Stimulated activated CD4-positive, alpha-beta T cell treated with anti-CD3 and anti-CD28 coated beads, Interleukin-4, amount 100 ng/mL, for 48 hours (primary cell): Measurements from ENCODE around the gene CENPK.
"Not testable (repeated sequence)": the region's sequence is repeated elsewhere in the genome, so short reads cannot be mapped to it uniquely, and the experiment has no call there.

Source experiments
- DNase-seq, 2 donors: peaks; one replicate each; pipeline ENCODE4 v3.0.0-alpha.2; 2020; ENCODE audit warnings: low read depth in 2 of 2

The CENPK gene

DNA sequence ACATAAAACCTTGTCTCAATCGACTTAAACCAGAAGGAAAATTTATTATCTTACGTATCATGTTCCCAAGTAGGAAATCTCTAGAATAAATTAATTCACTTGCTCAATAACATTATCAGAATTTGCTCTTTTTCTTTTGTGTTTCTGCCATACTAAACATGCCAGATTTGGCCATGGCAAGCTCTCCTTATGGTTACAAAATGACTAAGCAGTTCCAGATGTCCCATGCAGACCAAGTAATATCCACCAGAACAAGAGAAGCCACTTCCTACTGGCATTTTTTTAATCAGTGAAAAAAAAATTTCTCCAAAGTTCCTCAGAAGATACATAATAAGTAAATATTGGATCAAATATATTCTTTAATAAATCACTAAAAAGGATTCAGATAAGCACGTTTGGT is 56.0 kb downstream of the CENPK start:
- DNase-seq: no peak

DNA sequence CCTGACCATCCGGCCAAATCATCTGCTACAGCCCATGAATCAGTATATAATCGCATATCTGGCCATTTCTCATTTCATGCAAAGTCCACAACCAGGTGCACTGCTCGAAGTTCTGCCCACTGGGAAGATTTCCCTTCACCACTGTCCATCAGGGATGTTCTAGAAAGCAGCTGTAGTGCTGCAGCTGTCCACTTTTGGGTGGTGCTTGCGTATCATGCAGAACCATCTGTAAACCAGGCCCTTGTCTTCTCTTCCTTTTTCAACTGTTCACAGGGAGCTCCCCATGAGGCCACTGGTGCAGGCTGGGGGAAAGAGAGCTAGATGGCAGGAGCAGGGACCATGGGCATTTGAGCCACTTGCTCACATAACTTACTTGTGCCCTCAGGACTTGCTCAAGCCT is 73.8 kb downstream of the CENPK start:
- no peak for DNase-seq

DNA sequence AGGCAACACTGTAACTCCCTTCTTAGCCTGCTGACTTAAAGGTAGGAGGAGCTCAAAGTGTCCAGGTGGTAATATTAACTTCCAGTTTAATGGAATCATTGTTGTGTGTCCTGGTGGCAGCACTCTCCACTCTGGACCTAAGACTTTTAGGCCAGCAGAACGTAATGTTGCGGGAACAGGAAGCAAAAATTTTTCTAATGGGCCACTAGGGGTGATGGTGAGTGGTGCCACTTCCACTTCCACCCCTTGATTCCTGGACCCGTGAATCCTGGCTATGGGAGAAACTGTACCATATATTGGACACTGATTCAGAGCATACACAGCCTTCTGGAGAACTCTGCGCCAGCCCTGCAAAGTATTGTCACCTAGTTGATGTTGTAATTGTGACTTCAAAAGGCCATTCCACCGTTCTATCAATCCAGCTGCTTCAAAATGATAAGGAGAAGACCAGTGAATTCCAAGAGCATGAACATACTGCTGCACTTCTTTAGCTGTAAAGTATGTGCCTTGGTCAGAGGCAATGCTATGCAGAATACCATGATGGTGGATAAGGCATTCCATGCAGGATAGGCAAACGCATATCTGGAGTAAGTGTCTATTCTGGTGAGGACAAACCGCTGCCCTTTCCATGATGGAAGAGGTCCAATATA is 74.8 kb downstream of the CENPK start:
- DNase-seq: not testable (repeated sequence)

DNA sequence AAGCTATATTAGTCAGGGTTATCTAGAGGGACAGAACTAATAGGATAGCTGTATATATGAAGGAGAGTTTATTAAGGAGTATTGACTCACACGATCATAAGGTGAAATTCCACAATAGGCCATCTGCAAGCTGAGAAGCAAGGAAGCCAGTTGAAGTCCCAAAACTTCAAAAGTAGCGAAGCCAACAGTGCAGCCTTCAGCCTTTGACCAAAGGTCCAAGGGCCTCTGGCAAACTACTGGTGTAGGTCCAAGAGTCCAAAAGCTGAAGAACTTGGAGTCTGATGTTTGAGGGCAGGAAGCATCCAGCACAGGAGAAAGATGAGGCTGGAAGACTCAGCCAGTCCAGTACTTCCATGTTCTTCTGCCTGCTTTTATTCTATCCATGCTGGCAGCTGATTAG is 76.2 kb downstream of the CENPK start:
- DNase-seq: not testable (repeated sequence)

DNA sequence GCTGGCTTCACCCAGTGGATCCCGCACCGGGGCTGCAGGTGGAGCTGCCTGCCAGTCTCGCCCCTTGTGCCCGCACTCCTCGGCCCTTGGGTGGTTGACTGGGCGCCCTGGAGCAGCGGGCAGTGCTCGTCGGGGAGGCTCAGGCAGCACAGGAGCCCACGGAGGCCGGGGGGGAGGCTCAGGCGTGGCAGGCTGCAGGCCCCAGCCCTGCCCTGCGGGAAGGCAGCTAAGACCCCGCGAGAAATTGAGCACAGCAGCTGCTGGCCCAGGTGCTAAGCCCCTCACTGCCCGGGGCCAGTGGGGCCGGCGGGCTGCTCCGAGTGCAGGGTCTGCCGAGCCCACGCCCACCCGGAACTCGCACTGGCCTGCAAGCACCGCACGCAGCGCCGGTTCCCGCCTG is 77.6 kb downstream of the CENPK start:
- no peak for DNase-seq

DNA sequence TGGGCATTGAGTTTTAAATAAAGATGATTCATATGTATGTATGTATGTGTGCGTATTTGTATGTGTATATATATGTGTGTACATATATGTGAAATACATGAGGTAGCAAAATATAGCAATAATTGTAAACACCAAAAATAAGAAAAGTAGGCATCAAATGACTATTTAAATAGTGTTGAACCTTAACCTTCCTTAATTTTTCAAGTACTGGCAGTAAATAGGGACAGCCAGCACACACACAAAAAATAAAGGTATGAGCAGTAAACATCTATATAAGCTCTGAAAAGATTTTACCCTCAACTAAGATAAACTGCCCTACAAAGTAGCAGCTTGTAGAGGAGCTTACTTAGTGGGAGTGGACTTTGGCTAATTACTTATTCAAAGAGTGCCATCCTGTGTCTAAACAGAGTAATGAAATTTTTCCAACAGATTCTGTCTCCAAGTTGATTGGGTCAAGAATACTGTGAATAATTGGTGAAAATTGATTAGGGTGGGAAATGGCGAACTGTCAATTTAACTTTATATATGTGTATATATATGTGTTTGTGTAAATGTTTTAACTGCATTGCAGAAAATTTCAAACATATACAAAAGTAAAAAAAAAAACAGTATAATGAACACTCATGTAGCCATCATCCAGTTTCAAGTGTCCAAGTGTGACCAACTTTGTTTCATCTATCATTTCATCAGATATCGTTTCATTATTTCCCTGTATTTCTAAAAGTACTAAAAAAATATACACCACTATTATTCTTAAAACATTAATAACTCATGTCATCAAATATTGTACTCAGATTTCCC is 79.2 kb downstream of the CENPK start:
- DNase-seq: no peak

DNA sequence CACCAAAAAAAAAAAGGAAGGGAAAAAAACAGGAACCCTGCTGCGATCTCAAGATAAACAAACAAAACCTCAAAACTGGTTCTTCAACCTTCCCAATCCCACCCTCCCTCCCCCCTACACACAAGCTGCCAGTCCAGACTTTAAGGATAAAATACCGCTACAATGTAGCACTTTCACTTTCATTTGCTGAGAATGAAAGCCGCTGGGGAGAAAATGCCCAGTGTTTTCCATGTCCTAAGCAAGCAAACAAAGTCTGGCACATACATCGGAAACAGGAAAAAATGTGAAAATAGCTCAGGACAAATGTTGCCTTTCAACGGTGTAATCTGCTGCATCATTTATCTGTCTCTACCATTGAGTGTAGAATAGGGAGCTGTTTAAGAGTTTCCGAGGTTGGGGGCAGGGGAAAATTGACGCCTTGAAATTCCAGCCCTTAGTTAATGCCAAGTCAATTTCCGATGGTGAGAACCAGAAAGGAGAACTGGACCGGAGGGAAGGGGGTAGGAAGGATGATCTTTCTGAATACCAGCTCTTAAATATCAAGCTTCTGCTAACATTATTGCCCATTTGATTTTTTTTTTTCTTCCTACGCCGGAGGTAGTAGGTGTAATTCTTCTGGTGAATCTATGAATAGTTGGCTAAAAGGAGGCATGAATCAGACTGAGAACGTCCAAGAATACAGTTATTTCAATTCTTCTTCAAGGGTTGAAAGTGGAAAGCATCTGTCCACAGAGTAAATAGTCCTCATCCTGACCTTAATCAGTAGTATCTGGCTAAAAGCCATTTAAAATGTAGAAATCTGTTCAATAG is 80.0 kb downstream of the CENPK start:
- no peak for DNase-seq

DNA sequence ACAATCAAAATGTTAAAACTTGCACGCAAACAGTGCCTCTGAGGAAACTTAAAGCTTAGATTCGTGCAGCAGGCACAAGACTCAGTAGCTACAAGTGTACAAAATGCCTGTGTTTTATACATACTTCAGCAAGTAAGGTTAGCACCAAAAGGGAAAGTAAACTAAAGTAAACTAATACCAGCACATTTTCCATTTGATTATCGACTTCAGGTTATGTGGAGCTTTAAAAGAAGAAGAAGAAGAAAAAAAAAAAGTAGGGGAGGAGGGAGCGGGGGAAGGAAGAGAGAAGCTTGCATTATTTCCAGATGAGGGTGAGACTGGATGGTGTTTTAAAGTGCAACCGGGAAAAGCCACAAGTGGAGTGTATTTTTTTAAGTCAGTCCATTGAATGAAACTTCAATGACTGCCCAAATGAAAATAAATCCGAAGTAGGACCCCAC is 80.7 kb downstream of the CENPK start:
- no peak for DNase-seq

DNA sequence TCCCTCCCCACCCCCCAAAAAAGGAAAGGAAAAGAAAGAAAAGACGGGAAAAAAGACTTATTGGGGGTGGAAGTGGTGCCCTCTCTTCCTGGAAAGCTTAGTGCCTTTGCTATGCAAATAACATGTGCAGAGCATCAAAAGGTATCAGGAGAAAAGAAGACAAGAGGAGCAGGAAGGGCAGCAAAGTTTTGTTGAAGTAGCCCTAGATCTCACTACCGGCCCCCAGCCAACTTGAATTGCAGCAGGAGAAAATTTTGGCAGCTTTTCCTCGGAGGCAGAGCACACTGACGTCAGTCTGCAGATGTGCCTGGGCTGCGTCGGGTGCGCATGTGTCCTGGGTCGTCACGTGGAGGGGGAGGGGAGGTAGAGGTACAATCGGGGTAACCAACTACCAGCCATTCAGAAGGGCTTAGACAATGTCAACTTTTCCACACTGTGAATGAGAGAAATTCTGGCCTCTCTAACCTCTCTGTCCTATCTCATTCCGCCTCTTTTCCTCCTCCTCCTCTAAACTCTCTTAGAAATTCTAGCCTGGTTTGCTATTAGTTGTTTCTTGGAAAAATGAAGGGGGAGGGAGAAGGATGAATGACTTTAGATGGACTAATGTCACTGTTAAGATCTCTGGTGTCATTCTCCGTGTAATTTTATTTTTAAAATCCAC is 81.2 kb downstream of the CENPK start, which contains the start of gene ADAMTS6:
ADAMTS6 (minus strand) TSS at position 286 of the 661 bp plus-strand sequence. CDS start 8,247 bp downstream, outside the sequence.
- peak; percentile 66 to 76 for DNase-seq

DNA sequence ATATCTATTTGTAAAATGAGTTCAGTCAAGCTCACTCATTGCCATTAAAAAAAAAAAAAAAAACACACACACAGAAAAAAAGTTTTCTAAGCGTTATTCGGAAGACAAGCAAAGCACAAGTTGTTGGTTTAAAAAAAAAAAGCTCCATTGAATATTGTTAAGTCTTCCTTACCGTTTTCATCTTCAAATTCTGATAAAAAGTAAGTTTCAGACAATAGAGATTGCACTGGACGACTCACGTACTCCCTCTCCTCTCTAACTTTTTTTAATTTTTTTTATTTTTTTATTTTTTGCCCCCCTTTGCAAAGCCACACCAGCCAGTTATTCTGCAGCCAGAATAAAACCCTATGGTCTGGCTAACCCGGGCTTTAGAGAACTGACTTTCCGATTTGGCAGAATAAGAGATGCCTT is 81.8 kb downstream of the CENPK start:
- DNase-seq: no peak

DNA sequence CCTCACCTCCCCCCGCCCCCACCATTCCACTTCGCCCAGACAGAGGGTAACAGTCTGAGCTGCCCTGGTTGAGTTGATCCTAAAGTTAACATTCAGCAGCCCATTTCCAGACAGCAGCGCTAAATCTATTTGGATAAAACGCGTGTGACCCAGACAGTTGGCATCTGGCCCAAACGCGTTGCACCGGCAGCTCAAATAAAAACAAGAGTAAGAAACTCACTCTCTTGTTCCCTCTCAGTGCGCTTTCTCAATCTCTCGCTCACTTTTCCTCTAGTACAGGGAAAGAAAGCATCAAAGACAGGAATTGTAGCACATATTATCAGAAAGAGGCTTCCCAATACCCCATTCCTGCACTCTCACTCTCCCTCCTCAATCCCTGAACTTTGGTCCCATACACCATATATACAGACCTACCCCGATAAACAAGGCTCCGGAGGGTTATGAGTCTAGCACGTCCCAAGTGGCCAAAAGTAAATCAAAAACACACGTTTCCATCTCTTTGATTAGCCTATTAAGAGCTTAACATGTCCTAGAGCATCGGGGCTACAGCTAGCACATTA is 82.6 kb downstream of the CENPK start:
- DNase-seq: peak; percentile 10 to 13

DNA sequence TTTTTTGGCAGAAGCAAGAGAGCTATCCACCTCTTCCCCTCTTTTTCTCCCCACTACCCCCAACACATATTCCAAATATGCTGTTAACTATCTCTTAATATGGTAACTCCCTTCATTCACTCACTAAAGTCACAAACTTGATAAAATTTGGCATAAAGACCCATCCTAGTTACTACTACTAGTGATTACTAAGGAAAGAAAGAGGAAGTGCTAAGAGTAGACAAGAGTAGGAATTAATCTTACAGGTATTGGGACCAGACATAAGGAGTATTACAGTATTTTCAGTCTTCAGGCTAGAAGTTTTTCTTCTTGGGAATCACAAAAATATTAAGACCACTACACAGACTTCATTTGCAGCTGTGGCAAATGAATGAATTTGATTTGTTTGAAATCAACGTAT is 83.4 kb downstream of the CENPK start:
- no peak for DNase-seq

DNA sequence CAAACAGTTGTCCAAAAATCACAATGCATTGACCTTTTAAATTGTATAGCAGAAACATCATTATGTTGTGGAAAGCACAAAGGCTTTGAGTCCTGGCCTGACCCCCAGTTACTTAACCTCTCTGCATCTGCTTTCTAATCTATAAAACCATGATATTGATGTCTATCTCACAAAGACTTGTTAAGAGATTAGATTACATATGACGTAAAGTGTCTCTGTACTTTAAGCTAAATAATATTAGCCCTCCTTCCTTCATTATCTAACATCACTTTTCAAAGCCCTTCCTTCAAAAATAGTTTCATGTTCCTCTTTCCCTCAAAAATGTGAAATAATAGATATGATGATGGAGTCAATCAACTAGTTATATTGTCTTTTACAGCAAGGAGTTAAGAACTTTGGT is 84.6 kb downstream of the CENPK start:
- DNase-seq: no peak

DNA sequence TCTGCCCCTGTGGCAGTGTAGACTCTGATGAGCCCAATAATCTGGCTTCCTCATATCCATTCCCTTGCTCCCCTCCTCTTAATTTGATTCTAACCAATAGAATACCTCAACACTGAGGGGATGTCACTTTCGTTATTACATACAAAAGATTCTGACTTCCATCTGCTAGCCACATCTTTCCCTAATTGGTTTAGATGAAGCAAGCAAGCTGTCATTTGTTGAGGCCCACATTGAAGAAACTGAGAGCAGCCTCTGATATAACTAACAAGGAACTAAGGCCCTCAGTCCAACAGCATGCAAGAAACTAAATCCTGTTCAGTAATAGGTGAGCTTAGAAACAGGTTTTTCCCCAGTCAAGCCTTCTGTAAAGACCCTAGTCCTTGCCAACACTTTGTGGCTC is 87.1 kb downstream of the CENPK start:
- no peak for DNase-seq

DNA sequence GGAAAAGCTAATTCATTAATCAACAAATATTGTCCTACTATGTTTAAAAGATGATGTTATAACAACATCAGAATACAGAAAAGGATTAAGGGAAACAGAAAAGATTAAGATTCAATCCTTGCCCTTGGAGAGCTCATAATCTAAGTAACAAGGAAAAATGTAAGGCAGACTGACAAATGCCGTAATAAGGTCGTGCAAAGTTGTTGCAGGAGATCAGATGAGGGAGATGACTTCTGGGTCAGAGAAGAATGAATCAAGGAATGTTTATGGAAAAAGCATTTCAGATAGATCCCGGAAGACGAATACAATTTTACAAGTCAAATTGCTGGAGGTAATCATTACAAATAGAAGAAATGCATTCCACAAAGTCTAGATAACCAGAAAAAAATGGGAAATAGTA is 87.6 kb downstream of the CENPK start:
- DNase-seq: no peak

DNA sequence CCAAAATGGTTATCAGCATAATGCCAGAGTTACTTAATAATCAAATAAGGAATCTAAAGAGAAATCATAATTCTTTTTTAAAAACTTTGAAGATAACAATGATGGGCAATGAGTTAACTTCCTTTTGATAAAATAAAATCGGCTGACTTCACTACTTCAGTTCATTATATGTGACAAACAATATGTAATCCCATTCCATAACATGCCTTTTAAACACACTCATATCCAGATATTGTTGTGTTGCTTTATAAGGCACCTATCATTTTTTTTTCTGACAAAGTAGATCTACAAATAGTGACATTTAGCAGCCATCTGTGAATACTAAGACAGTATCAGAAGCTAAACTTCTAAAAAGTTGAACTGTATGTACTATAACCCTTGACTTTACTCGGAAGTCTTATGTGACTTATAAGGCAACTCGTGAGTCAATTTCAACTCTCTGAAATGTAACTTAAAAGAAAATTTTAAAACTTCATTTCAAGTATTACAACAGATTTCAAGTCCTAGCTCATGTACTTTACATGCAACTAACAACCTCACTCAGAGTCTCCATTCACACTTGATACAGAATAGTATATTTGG is 88.7 kb downstream of the CENPK start:
- DNase-seq: no peak

DNA sequence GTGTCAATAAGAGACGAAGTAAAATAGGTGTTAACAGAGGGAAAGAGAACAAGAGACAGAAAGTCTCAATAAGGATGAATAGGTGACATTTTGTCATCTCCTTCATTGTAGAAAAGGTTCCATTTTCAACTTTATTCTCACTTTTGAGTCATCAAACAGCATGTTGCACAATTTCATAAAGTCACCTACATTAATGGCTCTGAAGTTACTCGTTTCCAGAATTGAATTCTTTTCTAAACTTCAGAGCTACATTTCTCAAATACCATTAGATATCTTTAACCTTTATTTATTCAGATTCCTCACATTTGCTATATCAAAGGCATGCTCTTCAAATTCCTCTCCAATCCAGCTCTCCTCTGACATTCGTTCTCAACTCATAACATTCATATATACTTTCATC is 94.3 kb downstream of the CENPK start:
- DNase-seq: no peak
